GM18498 (cell line): ENCODE data around the gene SLC9A5.

Experiments used
- ATAC-seq: cut with Tn5 transposase; IDR thresholded peaks from one replicate; pipeline ENCODE4 v1.9.1; 2021; ENCODE audit warnings: mild to moderate bottlenecking, moderate library complexity; ENCODE audit not compliant: unreplicated experiment

The SLC9A5 gene

GRCh38 chr16:67248401-67249177 lies at the start of gene SLC9A5:
Gene SLC9A5, plus strand, starts transcription at chr16:67248979. Its CDS starts 36 bp downstream, at chr16:67249015.
- no peak for ATAC-seq

- ATAC-seq: no peak
Observed at GRCh38 chr16:67199011-67199807, 49.6 kb upstream of the SLC9A5 start, which contains the start of gene ELMO3. Gene ELMO3, plus strand, starts transcription at chr16:67199131. Its CDS starts 196 bp downstream, at chr16:67199327.

DNA sequence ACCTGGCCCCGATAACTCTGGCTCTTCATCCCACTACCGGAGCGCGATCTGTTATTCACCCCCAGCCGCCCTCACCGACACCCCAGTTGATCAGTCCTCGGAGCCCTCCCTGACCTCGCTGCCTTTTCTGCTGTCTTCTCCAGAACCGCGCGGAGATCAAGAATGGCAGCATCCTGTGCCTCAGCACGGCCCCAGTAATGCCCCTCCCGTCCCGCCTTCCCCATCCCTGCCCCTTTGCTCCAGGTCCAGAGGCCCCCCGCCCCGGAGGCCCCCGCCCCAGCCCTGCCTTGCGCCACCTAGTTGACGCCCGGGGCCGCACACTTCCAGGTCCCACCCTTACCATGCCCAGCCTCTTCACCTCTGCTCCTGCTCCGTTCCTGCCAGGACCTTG lies 49.0 kb upstream of the SLC9A5 start:
- no peak for ATAC-seq

- no peak for ATAC-seq
Observed at GRCh38 chr16:67200491-67200890, 48.3 kb upstream of the SLC9A5 start.

- no peak for ATAC-seq
Observed at GRCh38 chr16:67201411-67202345, 47.1 kb upstream of the SLC9A5 start.

DNA sequence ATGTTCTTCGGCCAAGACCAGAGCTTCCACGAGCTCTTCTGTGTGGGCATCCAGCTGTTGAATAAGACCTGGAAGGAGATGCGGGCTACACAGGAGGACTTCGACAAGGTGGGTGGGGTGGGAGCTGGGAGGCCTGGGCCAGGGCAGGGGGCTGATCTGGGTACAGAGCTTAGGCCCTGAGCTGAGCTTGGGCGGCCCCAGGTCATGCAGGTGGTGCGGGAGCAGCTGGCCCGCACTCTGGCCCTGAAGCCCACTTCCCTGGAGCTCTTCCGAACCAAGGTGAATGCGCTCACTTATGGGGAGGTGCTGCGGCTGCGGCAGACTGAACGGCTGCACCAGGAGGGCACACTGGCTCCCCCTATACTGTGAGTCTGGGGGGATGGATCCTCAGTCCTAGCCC lies 46.4 kb upstream of the SLC9A5 start:
- no peak for ATAC-seq

GRCh38 chr16:67202956-67203493 lies 45.8 kb upstream of the SLC9A5 start:
- ATAC-seq: no peak

- ATAC-seq: no peak
Observed at GRCh38 chr16:67204076-67204475, 44.7 kb upstream of the SLC9A5 start.

DNA sequence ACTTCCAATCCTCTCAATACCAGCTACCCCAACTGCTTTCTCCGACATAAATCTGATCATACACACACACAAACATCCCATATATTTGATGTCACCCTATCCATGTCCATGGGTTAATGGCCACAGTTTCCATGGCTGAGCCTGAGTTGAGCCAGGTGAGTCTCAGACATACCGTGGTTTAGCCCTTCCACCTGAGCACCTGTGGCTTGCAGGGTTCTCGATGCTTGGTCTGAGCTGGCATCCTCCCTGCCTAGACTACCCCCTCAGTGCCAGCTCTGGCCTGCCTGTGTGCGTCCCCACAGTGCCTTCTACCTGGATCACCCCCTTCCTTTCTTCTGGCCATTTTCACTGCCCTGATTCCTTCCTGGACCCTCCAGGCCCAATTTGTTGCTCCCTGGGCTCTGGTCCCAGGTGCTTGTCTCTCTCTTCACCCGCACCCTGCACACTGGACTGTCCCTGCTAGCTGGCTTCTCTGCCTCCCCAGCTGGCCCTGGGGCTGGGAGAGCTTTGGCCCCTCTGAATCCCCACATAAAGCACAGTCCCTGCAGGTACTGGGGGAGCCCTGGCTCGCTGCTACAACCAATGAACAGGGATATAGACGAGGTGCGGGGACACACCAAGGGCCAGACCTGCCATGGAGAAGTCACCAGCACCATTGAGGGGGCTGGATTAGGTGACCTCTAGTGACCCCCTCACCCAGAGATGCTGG lies 42.5 kb upstream of the SLC9A5 start:
- ATAC-seq: no peak

DNA sequence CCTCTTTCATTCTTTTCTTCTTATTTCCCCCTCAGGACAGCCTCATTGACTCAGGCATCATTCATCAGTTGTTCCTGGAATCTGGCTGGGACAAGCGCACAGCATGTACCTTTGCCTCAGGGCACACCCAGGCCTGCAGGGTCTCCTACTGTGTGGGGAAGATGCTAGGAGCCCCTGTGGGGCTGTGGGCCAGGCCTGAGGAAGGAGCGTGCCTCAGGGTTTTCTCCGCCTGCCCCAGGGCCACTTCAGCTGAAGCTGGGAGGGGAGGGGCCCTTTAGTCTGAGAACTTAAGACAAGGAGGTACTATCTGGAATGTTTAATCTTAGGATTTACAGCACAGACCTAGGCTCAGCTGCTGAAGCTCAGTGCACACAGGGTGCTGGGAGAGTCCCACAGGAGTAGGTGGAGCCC lies 41.9 kb upstream of the SLC9A5 start:
- no peak for ATAC-seq

DNA sequence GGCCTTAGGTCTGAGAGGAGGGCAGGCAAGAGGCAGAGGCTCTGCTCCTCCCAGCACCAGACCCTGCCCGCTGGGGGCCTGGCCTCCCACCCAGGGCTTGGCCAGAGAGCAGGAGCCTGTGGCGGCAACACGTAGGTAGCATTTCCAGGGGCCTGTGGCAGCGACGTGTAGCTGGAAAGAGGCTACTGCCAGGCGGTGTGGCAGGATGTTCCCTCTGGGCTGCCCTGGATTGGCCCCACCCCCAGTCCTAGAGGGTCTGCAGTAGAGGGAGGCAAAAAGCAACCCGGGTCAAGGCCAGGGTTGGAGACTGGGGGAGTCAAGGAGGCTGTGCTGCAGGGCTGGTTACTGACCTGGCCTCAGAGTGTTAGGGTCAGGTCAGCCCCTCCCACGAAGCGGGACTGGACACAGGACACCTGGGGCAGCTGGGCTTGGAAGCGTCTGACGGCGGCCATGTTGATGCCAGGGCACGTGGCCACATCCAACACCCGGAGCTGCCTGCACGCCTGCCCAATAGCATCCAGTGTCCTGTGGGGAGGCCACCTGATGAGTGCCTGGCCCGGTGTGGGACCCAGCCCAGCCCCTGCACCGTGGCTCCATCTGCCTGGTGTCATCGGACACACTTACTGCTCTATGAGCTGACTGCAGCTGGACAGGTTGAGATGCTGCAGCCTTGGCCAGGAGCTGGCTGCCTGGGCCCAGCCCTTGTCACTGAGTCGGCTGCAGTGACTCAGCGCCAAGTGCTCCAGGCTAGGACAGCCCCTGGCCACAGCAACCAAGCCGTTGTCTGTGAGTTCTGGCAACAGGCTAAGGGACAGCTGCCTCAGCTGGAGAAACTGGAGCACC lies 41.3 kb upstream of the SLC9A5 start:
- ATAC-seq: no peak

GRCh38 chr16:67208154-67208896 lies 40.5 kb upstream of the SLC9A5 start:
- no peak for ATAC-seq

DNA sequence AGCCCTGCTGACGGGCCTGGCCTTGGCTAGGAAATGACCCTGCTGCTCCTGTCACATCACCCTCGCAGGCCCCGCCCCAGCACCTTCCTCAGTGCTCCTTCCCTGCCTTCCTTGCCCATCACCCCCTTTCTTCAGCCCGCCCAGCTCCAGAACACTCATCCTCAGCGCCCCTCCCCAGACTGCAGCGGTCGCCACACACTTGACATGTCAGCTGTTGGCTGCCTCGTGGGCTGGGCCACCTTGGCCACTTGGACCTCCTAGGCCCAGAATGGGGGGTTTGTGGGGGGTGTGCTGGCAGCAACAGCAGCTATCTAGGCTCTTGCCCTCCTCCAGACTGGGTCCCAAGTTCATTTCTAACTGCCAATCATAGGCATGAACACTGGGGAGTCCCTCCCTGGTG lies 39.2 kb upstream of the SLC9A5 start:
- no peak for ATAC-seq

DNA sequence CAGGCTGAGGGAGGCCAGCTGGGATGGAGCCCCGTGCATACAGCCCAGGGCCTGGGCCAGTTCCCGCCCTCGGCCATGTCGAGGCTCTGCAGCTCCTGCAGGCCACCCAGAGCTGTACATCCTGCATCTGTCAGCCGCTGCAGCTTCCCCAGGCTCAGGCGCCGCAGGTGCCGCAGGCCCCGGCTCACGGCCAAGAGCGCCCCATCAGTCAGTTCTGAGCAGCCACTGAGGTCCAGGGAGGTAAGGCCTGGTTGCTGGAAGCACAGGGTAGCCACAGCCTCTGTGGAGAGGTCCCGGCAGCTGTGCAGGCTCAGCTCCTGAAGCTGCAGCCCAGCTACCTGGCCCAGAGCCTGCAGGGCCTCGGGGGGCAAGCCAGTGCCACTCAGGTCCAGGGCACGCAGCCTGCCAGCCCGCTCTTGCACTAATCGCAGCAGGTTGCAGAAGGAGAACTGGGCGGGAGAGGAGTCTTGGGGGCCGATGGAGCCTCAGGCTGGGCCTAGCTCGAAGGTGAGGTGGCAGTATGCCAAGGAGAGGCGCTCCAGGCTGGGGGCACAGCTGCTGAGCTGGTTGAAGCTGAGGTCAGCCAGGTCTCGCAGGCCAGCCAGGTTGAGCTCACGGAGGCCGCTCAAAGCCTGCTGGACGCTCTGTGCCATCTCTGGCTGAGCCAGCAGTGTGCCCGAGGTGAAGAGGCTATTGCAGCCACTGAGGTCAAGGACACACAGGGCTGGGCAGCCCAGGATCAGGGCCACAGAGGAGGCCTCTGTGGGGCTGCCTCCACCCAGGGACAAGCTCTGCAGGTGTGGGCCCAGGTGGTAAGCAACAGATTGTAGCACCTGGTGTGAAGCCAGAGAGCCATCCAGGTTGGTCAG lies 38.5 kb upstream of the SLC9A5 start:
- ATAC-seq: no peak

DNA sequence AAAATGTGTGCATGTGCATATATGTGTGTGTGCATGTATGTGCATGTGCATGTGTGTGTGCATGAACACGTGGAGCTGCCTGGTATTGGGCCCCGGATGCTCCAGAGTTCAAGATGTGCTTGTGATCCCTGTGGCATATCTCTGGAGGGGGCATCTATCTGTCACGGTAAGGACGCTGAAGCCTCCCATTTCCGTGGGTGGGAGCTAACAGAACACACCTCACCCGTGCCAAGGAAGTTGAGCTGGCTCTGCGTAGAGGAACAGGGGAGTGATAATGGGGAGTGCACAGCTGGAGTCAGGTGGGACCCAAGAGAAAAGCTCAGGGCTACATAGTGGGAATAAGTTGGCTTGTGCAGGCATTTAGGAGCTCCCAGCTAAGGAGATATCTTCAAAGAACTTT lies 37.1 kb upstream of the SLC9A5 start:
- ATAC-seq: no peak

GRCh38 chr16:67212766-67213165 lies 36.0 kb upstream of the SLC9A5 start:
- ATAC-seq: no peak

GRCh38 chr16:67213197-67214019 lies 35.4 kb upstream of the SLC9A5 start:
- no peak for ATAC-seq
